ENCODE data around the gene NPM1. TPM values are rescaled to one million over a fixed set of nuclear protein-coding genes. Genes with fewer than 3 reads are reported as not detected.

The NPM1 gene
- total and polyA plus RNA-seq, 2 donors from 2014 or later: 611 to 612 TPM

- H3K4me3 ChIP-seq (ENCODE audit: low read length in 3 of 3): no peak overlapping the region
- H3K9ac ChIP-seq (ENCODE audit: low read length in 3 of 3): peak overlapping the region in 1 of 3 donors; percentile 19
- FAIRE-seq: no peak
These were observed 63.0 kb downstream of the NPM1 start for GRCh38 chr5:171450423-171451331.

GRCh38 chr5:171451421-171451820 lies 63.8 kb downstream of the NPM1 start:
- Histone ChIP-seq H3K27ac (ENCODE audit: low read depth in 2 of 2, low read length in 2 of 2) (no peak overlapping the region), H3K9ac (ENCODE audit: low read length in 3 of 3) (no peak overlapping the region), H3K4me1 (ENCODE audit: control insufficient read depth in 2 of 3, insufficient read depth in 2 of 3, low read depth in 1 of 3, low read length in 3 of 3) (peaks cover 0 to 2% (median 0%) of the 10 kb centered on the region in 3 donors), H3K4me3 (ENCODE audit: low read length in 3 of 3) (no peak overlapping the region), H3K9me3 (ENCODE audit: control insufficient read depth in 2 of 3, insufficient read depth in 1 of 3, low read length in 3 of 3) (no peaks in the 10 kb centered on the region), H3K36me3 (ENCODE audit: control insufficient read depth in 2 of 3, insufficient read depth in 3 of 3, low read length in 3 of 3) (no peaks in the 10 kb centered on the region), H3K27me3 (ENCODE audit: control insufficient read depth, insufficient read depth, low read length) (no peaks in the 10 kb centered on the region)
- TF ChIP-seq CTCF (IDR thresholded peaks at IDR 0.05; ENCODE audit: borderline replicate concordance, extremely low read depth, insufficient read depth): no peak
- DNase-seq (no peak), FAIRE-seq (no peak)
- intact Hi-C loops (cut with DNase I): no loop called here

More at GRCh38 chr5:171450423-171451331, 63.0 kb downstream of the NPM1 start:
- intact Hi-C loops (cut with DNase I): no loop called here
- no peaks in the 10 kb centered on the region for H3K27me3 ChIP-seq (ENCODE audit: control insufficient read depth, insufficient read depth, low read length)
- H3K27ac ChIP-seq (ENCODE audit: low read depth in 2 of 2, low read length in 2 of 2): peak overlapping the region in 1 of 2 donors; percentile 28
- no peak for TF ChIP-seq CTCF (IDR thresholded peaks at IDR 0.05; ENCODE audit: borderline replicate concordance, extremely low read depth, insufficient read depth)
- peaks cover 0 to 2% (median 0%) of the 10 kb centered on the region in 3 donors for H3K4me1 ChIP-seq (ENCODE audit: control insufficient read depth in 2 of 3, insufficient read depth in 2 of 3, low read depth in 1 of 3, low read length in 3 of 3)
- no peaks in the 10 kb centered on the region for H3K36me3 ChIP-seq (ENCODE audit: control insufficient read depth in 2 of 3, insufficient read depth in 3 of 3, low read length in 3 of 3)
- DNase-seq: peak; percentile 82 to 91 (median 88)
- no peaks in the 10 kb centered on the region for H3K9me3 ChIP-seq (ENCODE audit: control insufficient read depth in 2 of 3, insufficient read depth in 1 of 3, low read length in 3 of 3)

GRCh38 chr5:171453056-171453725 lies 65.5 kb downstream of the NPM1 start:
- Histone ChIP-seq H3K27me3 (ENCODE audit: control insufficient read depth, insufficient read depth, low read length) (no peaks in the 10 kb centered on the region), H3K9me3 (ENCODE audit: control insufficient read depth in 2 of 3, insufficient read depth in 1 of 3, low read length in 3 of 3) (no peaks in the 10 kb centered on the region), H3K9ac (ENCODE audit: low read length in 3 of 3) (no peak overlapping the region), H3K36me3 (ENCODE audit: control insufficient read depth in 2 of 3, insufficient read depth in 3 of 3, low read length in 3 of 3) (no peaks in the 10 kb centered on the region), H3K4me3 (ENCODE audit: low read length in 3 of 3) (no peak overlapping the region), H3K27ac (ENCODE audit: low read depth in 2 of 2, low read length in 2 of 2) (no peak overlapping the region), H3K4me1 (ENCODE audit: control insufficient read depth in 2 of 3, insufficient read depth in 2 of 3, low read depth in 1 of 3, low read length in 3 of 3) (peaks cover 0 to 2% (median 0%) of the 10 kb centered on the region in 3 donors)
- TF ChIP-seq CTCF (IDR thresholded peaks at IDR 0.05; ENCODE audit: borderline replicate concordance, extremely low read depth, insufficient read depth): no peak
- FAIRE-seq (no peak), DNase-seq (peak in 1 of 5 donors; percentile 38)
- intact Hi-C loops (cut with DNase I): no loop called here

All from kidney (tissue), 14 donors.